PC-9 (cell line): Measurements from ENCODE around the gene NMUR1. TPM values are rescaled to one million over a fixed set of nuclear protein-coding genes. Genes with fewer than 3 reads are reported as not detected.
"Not testable (repeated sequence)": the region's sequence is repeated elsewhere in the genome, so short reads cannot be mapped to it uniquely, and the experiment has no call there.

Experiments used
- BruUV-seq: library from RNA; stranded (reverse); fragments of 400-500 nt; replicated peaks from 2 replicates; lab custom pipeline; 2021; lab: Mats Ljungman, UMichigan
- CTCF ChIA-PET: fragments of 300-600 bp; sonication (Branson Sonifier 250); formaldehyde crosslinking; loops from one replicate; lab custom pipeline; 2022; ENCODE audit warnings: antibody characterized with exemption; lab: Charles Lee
- POLR2A ChIA-PET: fragments of 300-600 bp; sonication (Branson Sonifier 250); formaldehyde crosslinking; loops from one replicate; lab custom pipeline; 2022; ENCODE audit warnings: antibody characterized with exemption; ENCODE audit not compliant: unreplicated experiment; lab: Charles Lee
- DNase-seq, 2 experiments: peaks; one replicate each; pipeline versions ENCODE4 v3.0.0 to v3.0.0-alpha.2; 2015 to 2022; ENCODE audit warnings: mixed read lengths in 1 of 2
- H2AFZ ChIP-seq: fragments of 200-600 bp; sonication (generic); 2 replicates; pipeline ENCODE4 v1.8.1; 2017; ENCODE audit warnings: antibody characterized with exemption
- H3F3A ChIP-seq: fragments of 200-600 bp; sonication (generic); 2 replicates; pipeline ENCODE4 v1.8.1; 2017; ENCODE audit warnings: antibody characterized with exemption, mild to moderate bottlenecking, low read depth; ENCODE audit not compliant: insufficient read depth
- H3K27ac ChIP-seq: fragments of 200-600 bp; sonication (generic); 2 replicates; pipeline ENCODE4 v1.6.1; 2016; ENCODE audit warnings: mixed run types
- H3K27me3 ChIP-seq: fragments of 200-600 bp; sonication (generic); 2 replicates; pipeline ENCODE4 v1.6.1; 2016; ENCODE audit warnings: low read depth, mixed run types; ENCODE audit not compliant: insufficient read depth
- H3K36me3 ChIP-seq: fragments of 200-600 bp; sonication (generic); 2 replicates; pipeline ENCODE4 v1.6.1; 2016; ENCODE audit warnings: low read depth, mixed run types
- H3K4me1 ChIP-seq: fragments of 200-600 bp; sonication (generic); replicated peaks from 2 replicates; pipeline ENCODE4 v1.6.1; 2016; ENCODE audit warnings: mixed run types; ENCODE audit not compliant: insufficient read depth
- H3K4me2 ChIP-seq: fragments of 200-600 bp; sonication (generic); 2 replicates; pipeline ENCODE4 v1.6.1; 2017; ENCODE audit warnings: mixed run types
- H3K4me3 ChIP-seq: fragments of 200-600 bp; sonication (generic); 2 replicates; pipeline ENCODE4 v1.6.1; 2016; ENCODE audit warnings: mixed run types
- H3K79me2 ChIP-seq: fragments of 200-600 bp; sonication (generic); 2 replicates; pipeline ENCODE4 v1.6.1; 2017; ENCODE audit warnings: low read depth, mixed run types
- H3K9me2 ChIP-seq: fragments of 200-600 bp; sonication (generic); 2 replicates; pipeline ENCODE4 v1.8.1; 2017; ENCODE audit warnings: mild to moderate bottlenecking; ENCODE audit not compliant: insufficient read depth
- H3K9me3 ChIP-seq: fragments of 200-600 bp; sonication (generic); 2 replicates; pipeline ENCODE4 v1.8.1; 2016; ENCODE audit warnings: low read depth; ENCODE audit not compliant: insufficient read depth
- H4K20me1 ChIP-seq: fragments of 200-600 bp; sonication (generic); 2 replicates; pipeline ENCODE4 v1.8.1; 2017; ENCODE audit not compliant: insufficient read depth
- EZH2 ChIP-seq: fragments of 200-600 bp; sonication (generic); IDR thresholded peaks from 2 replicates; pipeline ENCODE4 v1.8.0; 2017; ENCODE audit warnings: antibody characterized with exemption, low read depth
- intact Hi-C: fragments of 100-400 bp; cut with micrococcal nuclease; formaldehyde crosslinking; loops from one replicate; pipeline ENCODE4 v1.10.0; 2022; ENCODE audit not compliant: unreplicated experiment
- total RNA-seq: library from RNA; stranded (reverse); gene quantifications from 2 replicates; pipeline ENCODE4 v1.2.3, GENCODE V29; 2021
- TF ChIP-seq, protein P1 (sequence below): fragments of 200-600 bp; sonication (generic); conservative IDR thresholded peaks from 2 replicates; pipeline ENCODE4 v1.6.1; 2017; ENCODE audit warnings: mixed run types, antibody characterized with exemption, mild to moderate bottlenecking, moderate library complexity

NMUR1 gene
- total RNA-seq, 1 experiment from 2014 or later, result not detected

DNA sequence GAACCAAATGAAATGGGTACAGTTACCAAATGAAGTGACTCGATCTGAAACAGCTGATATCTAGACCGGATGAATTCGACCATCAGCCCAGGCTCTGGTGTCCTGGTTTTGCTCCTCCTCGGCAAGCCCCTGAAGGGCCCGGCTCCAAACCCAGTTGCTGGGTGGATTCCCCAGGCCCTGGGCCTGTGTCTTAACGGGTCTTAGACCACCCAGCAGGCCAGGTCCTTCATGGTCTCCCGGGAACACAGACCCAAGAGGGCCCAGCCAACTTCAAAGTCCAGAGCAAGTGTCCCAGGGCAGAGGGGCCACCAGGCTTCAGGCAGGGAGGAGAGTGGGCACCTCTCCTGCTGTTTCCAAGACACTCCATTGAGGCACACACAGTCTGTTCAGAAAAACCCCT is 26.7 kb upstream of the NMUR1 start:
- no TSS peak for BruUV-seq
- H3K9me2 ChIP-seq, result no peaks in the 10 kb centered on the region
- no peak for DNase-seq
- intact Hi-C loops, result loop anchor here (5.0 to 10.0 kb wide), 2 partner anchors 40 to 332 kb away; no protein-coding TSS in a partner anchor
- H3K79me2 ChIP-seq, result no peaks in the 10 kb centered on the region
- H3F3A ChIP-seq, result no peaks in the 10 kb centered on the region
- H3K9me3 ChIP-seq, result no peaks in the 10 kb centered on the region; the same call in 1 of the 2 replicates
- no peak overlapping the region for H3K27ac ChIP-seq
- ChIA-PET CTCF (no interaction called here), POLR2A (no interaction called here)
- H3K36me3 ChIP-seq, result no peaks in the 10 kb centered on the region
- no peak overlapping the region for H2AFZ ChIP-seq
- TF ChIP-seq EZH2, result no peak
- TF ChIP-seq, protein P1, sequence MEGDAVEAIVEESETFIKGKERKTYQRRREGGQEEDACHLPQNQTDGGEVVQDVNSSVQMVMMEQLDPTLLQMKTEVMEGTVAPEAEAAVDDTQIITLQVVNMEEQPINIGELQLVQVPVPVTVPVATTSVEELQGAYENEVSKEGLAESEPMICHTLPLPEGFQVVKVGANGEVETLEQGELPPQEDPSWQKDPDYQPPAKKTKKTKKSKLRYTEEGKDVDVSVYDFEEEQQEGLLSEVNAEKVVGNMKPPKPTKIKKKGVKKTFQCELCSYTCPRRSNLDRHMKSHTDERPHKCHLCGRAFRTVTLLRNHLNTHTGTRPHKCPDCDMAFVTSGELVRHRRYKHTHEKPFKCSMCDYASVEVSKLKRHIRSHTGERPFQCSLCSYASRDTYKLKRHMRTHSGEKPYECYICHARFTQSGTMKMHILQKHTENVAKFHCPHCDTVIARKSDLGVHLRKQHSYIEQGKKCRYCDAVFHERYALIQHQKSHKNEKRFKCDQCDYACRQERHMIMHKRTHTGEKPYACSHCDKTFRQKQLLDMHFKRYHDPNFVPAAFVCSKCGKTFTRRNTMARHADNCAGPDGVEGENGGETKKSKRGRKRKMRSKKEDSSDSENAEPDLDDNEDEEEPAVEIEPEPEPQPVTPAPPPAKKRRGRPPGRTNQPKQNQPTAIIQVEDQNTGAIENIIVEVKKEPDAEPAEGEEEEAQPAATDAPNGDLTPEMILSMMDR, result no peak
- no peaks in the 10 kb centered on the region for H3K4me1 ChIP-seq
- no peak overlapping the region for H3K4me3 ChIP-seq
- no peak overlapping the region for H3K4me2 ChIP-seq
- no peaks in the 10 kb centered on the region for H4K20me1 ChIP-seq
- H3K27me3 ChIP-seq, result peaks cover 4% of the 10 kb centered on the region; the same call in 1 of the 2 replicates

DNA sequence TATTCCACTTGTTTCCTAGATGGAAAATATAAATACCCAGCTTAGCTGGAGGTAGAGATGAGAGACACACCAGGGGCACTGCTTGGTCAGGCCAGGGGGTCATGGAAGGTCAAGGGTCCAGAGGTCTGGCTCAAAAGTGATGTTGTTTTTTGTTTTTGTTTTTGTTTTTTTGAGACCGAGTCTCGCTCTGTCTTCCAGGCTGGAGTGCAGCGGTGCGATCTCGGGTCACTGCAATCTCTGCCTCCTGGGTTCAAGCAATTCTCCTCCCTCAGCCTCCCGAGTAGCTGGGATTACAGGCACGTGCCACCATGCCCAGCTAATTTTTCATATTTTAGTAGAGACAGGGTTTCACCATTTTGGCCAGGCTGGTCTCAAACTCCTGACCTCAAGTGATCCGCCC is 26.3 kb upstream of the NMUR1 start:
- DNase-seq, H3K27me3 ChIP-seq, CTCF ChIA-PET, H2AFZ ChIP-seq, H3K4me1 ChIP-seq, H3K36me3 ChIP-seq, H3K27ac ChIP-seq, H4K20me1 ChIP-seq, H3K9me3 ChIP-seq, H3K79me2 ChIP-seq, H3K4me2 ChIP-seq, H3K4me3 ChIP-seq, BruUV-seq, H3F3A ChIP-seq, POLR2A ChIA-PET, H3K9me2 ChIP-seq: not testable (repeated sequence)
- intact Hi-C loops, result loop anchor here (5.0 to 10.0 kb wide), 2 partner anchors 39 to 332 kb away; no protein-coding TSS in a partner anchor

DNA sequence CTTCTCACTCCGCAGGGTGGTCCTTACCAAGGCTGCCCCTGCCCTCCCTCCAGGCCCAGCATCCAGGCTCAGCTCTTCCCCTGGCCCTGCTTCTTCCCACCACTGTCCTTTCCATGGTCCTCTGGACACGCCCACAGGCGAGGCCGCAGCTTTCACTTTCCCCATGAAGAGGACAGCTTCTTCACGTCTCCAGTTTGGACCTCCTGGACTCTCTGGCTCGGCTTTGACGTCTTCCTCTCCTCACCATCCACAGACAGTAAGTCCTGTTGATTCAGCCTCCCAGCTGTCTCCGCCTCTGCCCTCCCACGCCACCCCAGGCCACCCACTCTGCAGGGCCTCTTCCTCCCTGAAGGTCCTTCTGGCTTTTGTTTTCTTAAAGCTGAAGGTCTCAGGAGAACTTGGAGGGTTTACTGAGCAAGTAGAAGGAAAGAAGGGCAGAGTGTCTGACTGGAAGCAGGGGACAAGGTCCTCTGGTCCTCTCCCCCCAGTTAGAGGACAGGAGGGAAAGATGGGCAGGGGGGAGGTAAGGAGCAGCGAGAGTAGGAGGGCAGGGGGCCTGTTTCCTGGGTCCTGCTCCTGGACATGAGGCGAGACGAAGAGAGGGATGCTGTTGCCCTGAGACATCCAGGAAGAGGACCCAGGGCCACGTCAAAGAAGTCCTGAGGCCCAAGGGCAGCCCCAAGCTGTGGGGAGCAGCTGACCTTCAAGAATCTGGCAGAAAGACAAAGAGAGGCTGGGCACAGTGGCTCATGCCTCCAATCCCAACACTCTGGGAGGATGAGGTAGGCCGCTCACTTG is 24.7 kb upstream of the NMUR1 start:
- no peaks in the 10 kb centered on the region for H4K20me1 ChIP-seq
- H2AFZ ChIP-seq, result no peak overlapping the region
- intact Hi-C loops, result loop anchor here (5.0 to 10.0 kb wide), 2 partner anchors 38 to 330 kb away; no protein-coding TSS in a partner anchor
- CTCF ChIA-PET, result no interaction called here
- H3K79me2 ChIP-seq, result no peaks in the 10 kb centered on the region
- H3K36me3 ChIP-seq, result no peaks in the 10 kb centered on the region
- 0 out of 2 replicates have a peak overlapping the region, but pooled peaks have one; percentile 23 for H3K4me2 ChIP-seq
- H3K4me3 ChIP-seq, result no peak overlapping the region
- H3K27me3 ChIP-seq, result peaks cover 4% of the 10 kb centered on the region; the same call in 1 of the 2 replicates
- TF ChIP-seq, protein P1, result no peak
- no TSS peak for BruUV-seq
- no peak overlapping the region for H3K27ac ChIP-seq
- H3F3A ChIP-seq, result no peaks in the 10 kb centered on the region
- DNase-seq, result no peak
- H3K4me1 ChIP-seq, result no peaks in the 10 kb centered on the region
- POLR2A ChIA-PET, result interaction anchor here (0.6 kb wide), 1 partner anchor 13 kb away, joined by 3 read pairs; no protein-coding TSS in a partner anchor
- H3K9me3 ChIP-seq, result no peaks in the 10 kb centered on the region; the same call in 1 of the 2 replicates
- no peaks in the 10 kb centered on the region for H3K9me2 ChIP-seq
